SK-N-DZ (cell line): ENCODE results near the gene RBM26.

Experiments
- DNase-seq: peaks from one replicate; pipeline ENCODE4 v3.0.0-alpha.2; 2015; ENCODE audit warnings: low spot score

RBM26 gene

GRCh38 chr13:79423340-79423739 lies 17.3 kb upstream of the RBM26 start:
- no peak for DNase-seq

DNA sequence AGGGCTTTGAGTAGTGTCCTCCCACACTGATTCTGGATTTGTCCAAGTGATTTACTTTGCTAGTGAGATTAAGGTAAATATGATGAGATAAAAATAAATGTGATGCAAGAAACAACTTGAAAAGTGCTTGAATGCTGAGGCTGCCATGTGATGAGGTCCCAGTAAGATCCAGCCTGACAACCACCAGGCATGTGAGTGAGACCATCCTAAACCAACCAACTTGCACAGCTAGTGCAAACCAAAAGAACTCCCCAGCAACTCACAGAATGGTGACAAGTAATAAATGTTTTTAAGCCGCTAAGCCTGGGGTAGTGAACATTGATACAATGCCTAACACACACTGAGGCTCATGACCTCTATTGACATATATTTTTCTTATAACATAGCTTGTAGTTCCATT lies 13.3 kb upstream of the RBM26 start:
- no peak for DNase-seq

- no peak for DNase-seq
Measured at GRCh38 chr13:79417741-79418140, 11.7 kb upstream of the RBM26 start.

GRCh38 chr13:79413521-79413920 lies 7.5 kb upstream of the RBM26 start:
- no peak for DNase-seq

GRCh38 chr13:79409828-79410227 lies 3.8 kb upstream of the RBM26 start:
- DNase-seq, result no peak

DNA sequence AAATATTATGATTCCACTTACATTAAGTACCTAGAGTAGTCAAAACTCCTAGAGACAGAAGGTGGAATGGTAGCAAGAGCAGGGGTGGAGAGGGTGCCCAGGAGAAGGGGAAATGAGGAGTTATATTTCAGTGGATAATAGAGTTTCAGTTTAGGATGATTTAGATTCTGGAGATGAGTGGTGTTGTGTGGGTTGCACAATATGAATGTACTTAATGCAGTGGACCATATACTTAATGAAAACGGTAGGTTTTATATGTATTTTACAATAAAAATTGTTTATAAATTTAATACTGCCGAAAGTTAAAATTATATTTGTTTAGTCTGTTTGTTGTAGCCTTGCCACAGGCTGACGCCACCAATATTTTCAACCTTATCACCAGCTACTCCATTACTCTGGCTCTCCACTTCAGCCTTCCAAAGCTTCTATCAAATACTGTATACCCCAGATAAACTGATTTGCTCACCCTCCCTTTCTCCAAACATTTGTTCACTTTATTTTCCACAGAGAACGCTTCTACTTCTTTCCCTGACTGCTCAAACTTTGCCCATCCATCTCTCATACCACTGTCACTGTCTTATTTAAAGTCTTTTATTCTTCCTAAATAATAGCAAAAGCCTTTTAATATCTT lies 1.4 kb upstream of the RBM26 start:
- DNase-seq, result no peak

- no peak for DNase-seq
Measured at GRCh38 chr13:79406597-79406908, 498 bp upstream of the RBM26 start.

- peak; percentile 20 for DNase-seq
Measured at GRCh38 chr13:79405501-79405830, 589 bp downstream of the RBM26 start.

GRCh38 chr13:79404985-79405384 lies 1.1 kb downstream of the RBM26 start:
- DNase-seq, result no peak

DNA sequence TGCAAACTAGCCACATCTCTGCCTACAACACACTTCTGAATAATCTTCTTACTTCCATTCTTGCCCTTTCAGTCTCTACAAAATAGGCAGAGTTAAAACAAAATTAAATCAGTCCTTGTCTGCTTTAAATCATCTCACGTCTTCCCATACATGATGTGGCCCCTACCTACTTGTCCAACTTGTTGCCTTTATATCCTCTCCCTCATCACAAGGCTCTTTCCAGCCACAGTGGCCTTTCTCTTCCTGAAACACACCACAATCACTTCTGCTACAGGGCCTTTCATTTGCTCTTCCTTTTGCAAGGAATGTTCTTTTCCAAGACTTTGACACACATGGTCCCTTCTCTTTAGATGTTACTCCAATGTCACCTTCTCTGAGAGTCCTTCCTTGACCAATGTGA lies 1.7 kb downstream of the RBM26 start:
- DNase-seq, result no peak

GRCh38 chr13:79403113-79403512 lies 2.9 kb downstream of the RBM26 start:
- no peak for DNase-seq

- DNase-seq, result no peak
Measured at GRCh38 chr13:79402679-79403078, 3.4 kb downstream of the RBM26 start.

DNA sequence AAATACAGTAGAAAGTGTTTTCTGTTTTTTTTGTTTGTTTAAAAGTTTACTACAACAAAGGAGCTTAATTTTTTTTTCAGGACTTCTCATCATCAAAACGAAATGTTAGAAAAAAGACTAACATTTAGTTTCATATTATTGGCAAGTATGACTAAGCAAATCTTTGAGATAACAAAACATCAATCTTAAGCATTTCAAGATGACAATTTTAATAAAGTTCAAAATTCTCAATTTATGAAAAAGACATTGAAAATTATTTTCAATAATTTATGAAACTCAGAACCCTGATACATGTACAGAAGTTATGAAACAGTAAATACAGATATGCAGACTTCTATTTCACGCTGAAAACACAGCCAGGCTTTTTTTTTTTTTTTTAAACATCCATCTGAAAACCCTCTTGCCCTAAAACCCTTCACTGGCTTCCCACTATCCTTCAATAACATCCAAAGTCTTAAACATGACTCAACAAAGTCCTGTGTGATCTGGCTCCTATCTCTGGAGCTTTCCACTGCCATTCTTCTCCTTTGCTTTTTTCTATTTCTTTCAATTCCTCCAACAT lies 3.9 kb downstream of the RBM26 start:
- DNase-seq, result no peak

DNA sequence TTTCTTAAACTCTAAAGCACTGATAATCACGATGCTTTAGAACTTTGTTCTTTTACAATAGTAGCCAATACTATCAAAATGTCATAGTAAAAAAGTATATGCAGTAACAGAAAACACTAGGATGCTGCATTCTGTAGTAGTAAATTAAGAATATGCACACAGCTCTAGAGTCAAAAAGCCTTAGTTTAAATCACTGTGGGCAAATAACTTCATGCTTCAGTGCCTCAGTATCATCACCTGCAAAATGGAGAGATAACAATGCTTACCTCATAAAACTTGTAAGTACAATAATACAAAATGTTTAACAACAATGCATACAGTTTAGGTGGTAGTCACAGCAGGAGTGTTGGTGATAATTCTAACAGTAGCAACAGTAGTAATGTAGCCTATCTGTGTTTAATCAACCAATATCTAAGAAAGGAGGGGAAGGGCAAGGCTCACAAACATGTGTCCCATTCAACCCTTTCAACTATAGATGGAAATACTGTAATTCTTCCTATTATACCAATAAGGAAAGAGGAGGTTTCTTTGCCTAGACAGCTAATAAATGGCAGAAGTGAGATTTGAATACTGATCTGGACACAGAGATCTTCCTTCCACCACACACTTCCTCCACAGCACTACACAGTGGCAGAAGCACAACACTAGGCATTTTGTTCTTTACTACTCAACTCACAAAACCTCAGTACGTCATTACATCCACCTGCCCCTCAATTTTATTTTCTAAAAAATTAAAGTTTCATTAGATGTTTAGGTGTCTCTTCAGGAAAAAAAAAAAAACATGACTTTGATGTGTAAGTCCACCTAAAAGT lies 4.6 kb downstream of the RBM26 start:
- DNase-seq, result no peak

DNA sequence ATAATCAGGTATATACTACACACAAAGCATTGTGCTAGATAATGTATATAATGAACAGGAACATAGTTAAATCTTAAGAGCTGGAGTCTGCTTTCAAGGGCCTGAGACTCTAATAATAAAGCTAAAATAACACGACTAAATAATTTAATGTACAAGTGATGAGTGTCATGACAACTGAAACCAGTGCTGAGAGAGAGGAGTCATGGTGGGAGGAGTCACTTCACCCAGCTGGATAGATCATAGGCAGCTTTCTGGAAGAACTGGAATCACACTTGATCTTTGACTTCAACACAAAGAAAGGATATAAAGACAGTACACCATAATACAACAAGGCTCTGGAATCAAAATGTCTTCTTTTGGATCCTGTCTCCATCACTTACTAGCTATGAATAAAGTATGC lies 7.1 kb downstream of the RBM26 start:
- no peak for DNase-seq

DNA sequence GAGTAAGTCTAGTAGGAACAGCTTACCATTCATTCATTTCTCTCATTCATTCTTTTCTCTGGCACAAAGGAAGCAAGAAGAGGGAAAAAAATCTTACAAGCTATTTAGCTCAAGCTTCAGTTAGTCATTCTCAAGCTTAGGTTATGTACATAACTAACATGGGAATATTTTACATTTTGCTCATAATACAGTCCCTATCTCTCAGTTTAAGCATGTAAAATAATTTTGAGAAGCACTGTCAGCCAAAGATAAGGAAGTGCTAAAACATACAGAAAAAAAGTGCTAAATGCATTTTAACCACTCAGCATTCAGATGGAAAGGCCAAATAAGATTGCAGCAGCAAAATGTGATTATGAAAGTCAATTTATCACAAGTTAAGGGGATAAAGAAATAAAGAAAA lies 7.9 kb downstream of the RBM26 start:
- DNase-seq, result no peak

DNA sequence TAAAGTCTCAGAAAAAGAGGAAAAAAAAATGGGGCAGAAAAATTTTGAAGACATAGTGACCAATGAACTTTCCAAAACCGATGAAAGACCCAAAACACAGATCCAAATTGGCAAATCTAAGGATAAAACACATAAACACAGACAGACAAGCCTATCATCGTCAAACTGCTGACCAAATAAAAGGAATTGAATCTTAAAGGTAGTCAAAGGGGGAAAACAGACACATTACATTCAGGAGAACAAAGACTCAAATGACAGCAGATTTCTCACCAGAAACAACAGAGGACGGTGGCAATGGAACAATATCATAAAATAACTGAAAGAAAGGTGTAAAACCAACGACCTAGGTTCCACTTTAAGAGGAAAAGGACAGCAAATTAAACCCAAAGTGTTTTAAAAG lies 10.2 kb downstream of the RBM26 start:
- no peak for DNase-seq

DNA sequence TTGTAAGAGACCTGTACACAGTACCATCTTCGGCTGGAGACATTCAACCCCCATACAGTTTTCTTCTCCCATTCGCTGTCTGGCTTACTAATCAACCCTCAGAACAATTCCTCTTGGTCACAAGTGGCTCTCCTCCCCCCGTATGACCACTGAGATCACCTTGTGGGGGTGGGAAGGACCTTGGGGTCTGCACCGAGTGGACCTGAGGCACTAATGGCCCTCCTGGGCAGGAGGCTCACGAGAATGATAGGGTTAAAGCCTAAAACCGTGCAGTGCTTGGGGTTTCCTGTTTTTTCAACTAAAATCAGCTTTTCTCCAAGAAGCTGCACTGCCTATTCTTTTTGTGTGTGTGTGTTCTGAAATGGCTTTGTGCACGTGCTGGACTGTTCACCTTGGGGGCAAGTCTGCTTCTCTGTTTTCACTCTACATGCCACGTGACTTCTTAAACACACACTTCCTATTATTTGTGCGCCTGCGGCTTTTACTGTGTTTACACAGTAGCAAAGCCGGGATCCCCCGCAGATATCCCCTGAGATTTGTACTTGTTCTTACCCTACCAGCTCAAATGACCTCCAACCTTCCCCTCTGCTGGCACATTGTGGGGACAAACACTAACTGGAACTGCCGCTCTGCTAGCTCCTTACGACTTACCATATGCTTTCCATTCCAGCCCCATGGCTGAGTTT lies 12.3 kb downstream of the RBM26 start:
- no peak for DNase-seq

DNA sequence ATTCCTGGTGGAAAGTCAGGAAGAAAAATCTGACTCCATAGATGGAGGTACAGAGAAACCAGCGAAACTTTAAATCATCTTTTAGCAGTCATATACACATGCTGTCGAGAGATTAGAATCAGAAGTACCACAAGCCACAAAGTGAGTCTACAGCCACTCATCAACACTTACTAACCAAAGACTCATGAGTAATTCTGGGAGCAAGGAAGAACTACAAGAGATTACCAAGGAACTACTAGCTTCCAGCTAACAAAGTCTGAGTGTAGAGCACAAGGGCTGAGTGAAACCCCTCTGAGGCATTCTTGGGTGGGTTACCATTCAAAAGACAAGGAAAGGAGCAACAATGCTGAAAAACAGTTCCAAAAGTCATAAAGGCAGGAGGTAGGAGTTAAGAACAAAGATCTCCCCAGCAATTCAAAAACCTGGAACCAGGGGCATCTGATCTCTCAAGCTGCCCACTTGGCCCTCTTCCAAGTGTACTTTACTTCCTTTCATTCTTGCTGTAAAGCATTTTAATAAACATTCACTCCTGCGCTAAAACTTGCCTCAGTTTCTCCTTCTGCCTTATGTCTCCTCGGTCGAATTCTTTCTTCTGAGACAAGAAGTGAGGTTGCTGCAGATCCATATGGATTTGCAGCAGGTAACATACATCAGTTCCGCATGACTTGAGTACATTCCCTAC lies 13.0 kb downstream of the RBM26 start:
- no peak for DNase-seq

GRCh38 chr13:79389026-79389425 lies 17.0 kb downstream of the RBM26 start:
- DNase-seq, result no peak

- no peak for DNase-seq
Measured at GRCh38 chr13:79387853-79388252, 18.2 kb downstream of the RBM26 start.

GRCh38 chr13:79386125-79386826 lies 19.8 kb downstream of the RBM26 start:
- no peak for DNase-seq
